Stomach (tissue), 4 donors: Measurements from ENCODE around the gene ERG28.

Source experiments
- EP300 ChIP-seq: sonication (generic); formaldehyde crosslinking; IDR thresholded peaks from one replicate; pipeline ENCODE4 v1.6.1; 2017; ENCODE audit warnings: antibody characterized with exemption
- POLR2A ChIP-seq, 4 donors: fragments of 450-650 bp; IDR thresholded peaks; one replicate each; pipeline ENCODE4 v1.6.1; 2016; ENCODE audit warnings: antibody characterized with exemption in 4 of 4, control low read depth in 2 of 4, mild to moderate bottlenecking in 1 of 4, moderate library complexity in 1 of 4
- POLR2AphosphoS5 ChIP-seq, 3 donors: sonication (generic); formaldehyde crosslinking; IDR thresholded peaks; one replicate each; pipeline ENCODE4 v1.6.1; 2016; ENCODE audit warnings: antibody characterized with exemption in 3 of 3
- TF ChIP-seq, protein P1 (sequence below), 7 experiments: fragments of 450-650 bp in 4 of 7; fragments of 200-600 bp in 3 of 7; sonication (generic) in 3 of 7; IDR thresholded peaks; one replicate each; pipeline ENCODE4 v1.5.1; 2016 to 2019; ENCODE audit warnings: antibody characterized with exemption in 7 of 7, control low read depth in 2 of 7, mild to moderate bottlenecking in 1 of 7

DNA sequence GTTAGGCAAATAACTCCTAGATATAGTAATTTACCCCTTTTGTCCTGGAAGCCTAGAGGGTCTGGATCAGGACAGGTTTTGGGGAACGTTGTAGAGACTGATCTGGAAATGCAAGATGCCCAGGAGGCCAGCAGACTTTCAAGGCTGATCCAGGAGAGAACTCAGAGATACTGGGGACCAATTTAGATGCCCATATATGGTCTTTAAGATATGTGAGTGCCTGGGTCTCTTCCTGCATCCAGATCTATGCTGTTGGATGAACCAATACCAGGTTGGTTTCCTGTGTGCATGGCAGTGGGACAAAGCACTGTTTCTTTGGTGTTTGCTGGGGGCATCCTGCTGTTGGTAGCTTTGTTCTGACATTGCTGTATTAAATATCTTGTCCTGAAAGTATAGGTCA lies 5.4 kb downstream of the ERG28 start:
- TF ChIP-seq, protein P1, sequence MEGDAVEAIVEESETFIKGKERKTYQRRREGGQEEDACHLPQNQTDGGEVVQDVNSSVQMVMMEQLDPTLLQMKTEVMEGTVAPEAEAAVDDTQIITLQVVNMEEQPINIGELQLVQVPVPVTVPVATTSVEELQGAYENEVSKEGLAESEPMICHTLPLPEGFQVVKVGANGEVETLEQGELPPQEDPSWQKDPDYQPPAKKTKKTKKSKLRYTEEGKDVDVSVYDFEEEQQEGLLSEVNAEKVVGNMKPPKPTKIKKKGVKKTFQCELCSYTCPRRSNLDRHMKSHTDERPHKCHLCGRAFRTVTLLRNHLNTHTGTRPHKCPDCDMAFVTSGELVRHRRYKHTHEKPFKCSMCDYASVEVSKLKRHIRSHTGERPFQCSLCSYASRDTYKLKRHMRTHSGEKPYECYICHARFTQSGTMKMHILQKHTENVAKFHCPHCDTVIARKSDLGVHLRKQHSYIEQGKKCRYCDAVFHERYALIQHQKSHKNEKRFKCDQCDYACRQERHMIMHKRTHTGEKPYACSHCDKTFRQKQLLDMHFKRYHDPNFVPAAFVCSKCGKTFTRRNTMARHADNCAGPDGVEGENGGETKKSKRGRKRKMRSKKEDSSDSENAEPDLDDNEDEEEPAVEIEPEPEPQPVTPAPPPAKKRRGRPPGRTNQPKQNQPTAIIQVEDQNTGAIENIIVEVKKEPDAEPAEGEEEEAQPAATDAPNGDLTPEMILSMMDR (IDR thresholded peaks at IDR 0.05) = no peak
- TF ChIP-seq POLR2AphosphoS5 (IDR thresholded peaks at IDR 0.05) = no peak
- no peak for TF ChIP-seq POLR2A (IDR thresholded peaks at IDR 0.05)
- TF ChIP-seq EP300 = no peak
